IMR-90 (cell line): ENCODE measurements around the gene IQSEC1. TPM values are rescaled to one million over a fixed set of nuclear protein-coding genes. Genes with fewer than 3 reads are reported as not detected.

Source experiments
- ATAC-seq: fragments of 200-7000 bp; cut with Tn5 transposase; 2 replicates; pipeline ENCODE4 v1.9.1; 2020; ENCODE audit warnings: low read depth, mild to moderate bottlenecking, moderate library complexity
- BruUV-seq: library from RNA; stranded (reverse); fragments of 400-500 nt; replicated peaks from 2 replicates; lab custom pipeline; 2021; lab: Mats Ljungman, UMichigan
- CTCF ChIA-PET: fragments of 300-600 bp; formaldehyde crosslinking; extraction: SDS; loops from one replicate; lab custom pipeline; 2021; ENCODE audit warnings: antibody characterized with exemption; lab: Yijun Ruan, JAX
- POLR2A ChIA-PET: fragments of 300-600 bp; sonication (Branson Sonifier 250); formaldehyde crosslinking; loops from one replicate; lab custom pipeline; 2022; ENCODE audit warnings: antibody characterized with exemption; ENCODE audit not compliant: unreplicated experiment; lab: Charles Lee
- DNase-seq: peaks from one replicate; pipeline ENCODE4 v3.0.0; 2013
- H2AFZ ChIP-seq: replicated peaks from 2 replicates; pipeline ENCODE3; 2013; ENCODE audit warnings: low read length, mild to moderate bottlenecking; ENCODE audit not compliant: poor library complexity
- H2AK5ac ChIP-seq: 2 replicates; pipeline ENCODE4 v1.6.1; 2013; ENCODE audit warnings: low read depth, low read length, inconsistent platforms
- H2AK9ac ChIP-seq: replicated peaks from 2 replicates; pipeline ENCODE3; 2013; ENCODE audit warnings: mild to moderate bottlenecking, low read depth, low read length, moderate library complexity; ENCODE audit not compliant: poor library complexity
- H2BK120ac ChIP-seq: 2 replicates; pipeline ENCODE4 v1.6.1; 2013; ENCODE audit warnings: low read depth, low read length, inconsistent platforms
- H2BK15ac ChIP-seq: 3 replicates; pipeline ENCODE4 v1.6.1; 2013; ENCODE audit warnings: low read depth, low read length, inconsistent platforms
- H2BK20ac ChIP-seq: 2 replicates; pipeline ENCODE4 v1.6.1; 2013; ENCODE audit warnings: low read depth, mild to moderate bottlenecking, inconsistent platforms, low read length, moderate library complexity
- H2BK5ac ChIP-seq: 2 replicates; pipeline ENCODE4 v1.6.1; 2013; ENCODE audit warnings: mild to moderate bottlenecking, low read depth, low read length, inconsistent platforms; ENCODE audit not compliant: poor library complexity, severe bottlenecking
- H3K14ac ChIP-seq: replicated peaks from 2 replicates; pipeline ENCODE4 v1.6.1; 2013; ENCODE audit warnings: low read depth, low read length, inconsistent platforms
- H3K18ac ChIP-seq: 2 replicates; pipeline ENCODE4 v1.6.1; 2013; ENCODE audit warnings: low read depth, low read length, control low read depth
- H3K23ac ChIP-seq: 2 replicates; pipeline ENCODE4 v1.6.1; 2013; ENCODE audit warnings: low read depth, low read length, inconsistent platforms
- H3K27ac ChIP-seq: 2 replicates; pipeline ENCODE4 v1.5.1; 2013; ENCODE audit warnings: mild to moderate bottlenecking, control low read depth, low read length; ENCODE audit not compliant: insufficient read depth
- H3K27me3 ChIP-seq: 2 replicates; pipeline ENCODE4 v1.6.1; 2013; ENCODE audit warnings: low read length; ENCODE audit not compliant: control insufficient read depth, insufficient read depth
- H3K36me3 ChIP-seq: 2 replicates; pipeline ENCODE4 v1.6.1; 2013; ENCODE audit warnings: low read length, mixed read lengths; ENCODE audit not compliant: control insufficient read depth, insufficient read depth
- H3K4ac ChIP-seq: 2 replicates; pipeline ENCODE4 v1.6.1; 2013; ENCODE audit warnings: low read depth, low read length, inconsistent platforms
- H3K4me1 ChIP-seq: 2 replicates; pipeline ENCODE4 v1.6.1; 2013; ENCODE audit warnings: low read length, mixed read lengths; ENCODE audit not compliant: control insufficient read depth, insufficient read depth
- H3K4me2 ChIP-seq: 2 replicates; pipeline ENCODE4 v1.6.1; 2013; ENCODE audit warnings: low read depth, mild to moderate bottlenecking, control low read depth, low read length, moderate library complexity
- H3K4me3 ChIP-seq: 2 replicates; pipeline ENCODE4 v1.5.1; 2013; ENCODE audit warnings: low read depth, mild to moderate bottlenecking, control low read depth, low read length, moderate library complexity; ENCODE audit not compliant: insufficient read depth
- H3K56ac ChIP-seq: 2 replicates; pipeline ENCODE4 v1.6.1; 2013; ENCODE audit warnings: low read length, inconsistent platforms; ENCODE audit not compliant: insufficient read depth; ENCODE audit errors: extremely low read depth
- H3K79me1 ChIP-seq, 2 experiments: 2 replicates each; pipeline ENCODE4 v1.6.1; 2013; ENCODE audit warnings: low read length in 2 of 2, inconsistent platforms in 1 of 2, low read depth in 1 of 2
- H3K9ac ChIP-seq: 2 replicates; pipeline ENCODE4 v1.6.1; 2013; ENCODE audit warnings: low read depth, low read length, control low read depth
- H3K9me1 ChIP-seq: 2 replicates; pipeline ENCODE4 v1.6.1; 2013; ENCODE audit warnings: low read length, inconsistent platforms; ENCODE audit not compliant: insufficient read depth
- H3K9me3 ChIP-seq: 2 replicates; pipeline ENCODE4 v1.6.1; 2013; ENCODE audit warnings: low read length; ENCODE audit not compliant: control insufficient read depth, insufficient read depth
- H4K20me1 ChIP-seq: 2 replicates; pipeline ENCODE4 v1.6.1; 2013; ENCODE audit warnings: low read length, inconsistent platforms; ENCODE audit not compliant: insufficient read depth
- H4K5ac ChIP-seq: 2 replicates; pipeline ENCODE4 v1.6.1; 2013; ENCODE audit warnings: mild to moderate bottlenecking, low read depth, low read length, control low read depth
- H4K8ac ChIP-seq, 2 experiments: 2 replicates each; pipeline ENCODE4 v1.6.1; 2013; ENCODE audit warnings: low read depth in 2 of 2, low read length in 2 of 2, control low read depth in 1 of 2, inconsistent platforms in 1 of 2
- H4K91ac ChIP-seq: 2 replicates; pipeline ENCODE4 v1.6.1; 2013; ENCODE audit warnings: low read depth, low read length, inconsistent platforms; ENCODE audit not compliant: insufficient read depth
- BHLHE40 ChIP-seq: fragments of 150-350 bp; IDR thresholded peaks from 2 replicates; pipeline ENCODE4 v1.6.1; 2016; ENCODE audit warnings: mild to moderate bottlenecking, low read depth, low read length
- CEBPB ChIP-seq: IDR thresholded peaks from 2 replicates; pipeline ENCODE4 v1.6.1; 2012; ENCODE audit warnings: low read depth, low read length, improper control_type of control experiment
- CHD1 ChIP-seq: IDR thresholded peaks from 2 replicates; pipeline ENCODE4 v1.6.1; 2012; ENCODE audit warnings: low read depth, low read length, improper control_type of control experiment
- CTCF ChIP-seq: conservative IDR thresholded peaks from 2 replicates; pipeline ENCODE4 v1.5.1; 2012; ENCODE audit warnings: mild to moderate bottlenecking, low read depth, low read length, improper control_type of control experiment
- ELK1 ChIP-seq: fragments of 150-350 bp; IDR thresholded peaks from 2 replicates; pipeline ENCODE4 v1.6.1; 2016; ENCODE audit warnings: low read depth, mild to moderate bottlenecking, low read length, moderate library complexity, borderline replicate concordance
- FOS ChIP-seq: fragments of 150-350 bp; IDR thresholded peaks from 2 replicates; pipeline ENCODE4 v1.6.1; 2016; ENCODE audit warnings: low read depth, low read length
- MAFK ChIP-seq: IDR thresholded peaks from 2 replicates; pipeline ENCODE4 v1.6.1; 2012; ENCODE audit warnings: low read depth, low read length, improper control_type of control experiment
- MAZ ChIP-seq: IDR thresholded peaks from 2 replicates; pipeline ENCODE4 v1.6.1; 2012; ENCODE audit warnings: low read depth, mild to moderate bottlenecking, low read length, improper control_type of control experiment, moderate library complexity, borderline replicate concordance
- MXI1 ChIP-seq: IDR thresholded peaks from 2 replicates; pipeline ENCODE4 v1.6.1; 2012; ENCODE audit warnings: low read depth, mild to moderate bottlenecking, low read length, moderate library complexity, borderline replicate concordance
- NFE2L2 ChIP-seq: fragments of 150-350 bp; IDR thresholded peaks from 2 replicates; pipeline ENCODE4 v1.6.1; 2016; ENCODE audit warnings: low read depth, mild to moderate bottlenecking, low read length
- POLR2A ChIP-seq: IDR thresholded peaks from 2 replicates; pipeline ENCODE4 v1.6.1; 2012; ENCODE audit warnings: mild to moderate bottlenecking, low read depth, low read length
- RAD21 ChIP-seq: IDR thresholded peaks from 2 replicates; pipeline ENCODE4 v1.6.1; 2012; ENCODE audit warnings: low read length, improper control_type of control experiment
- RCOR1 ChIP-seq: IDR thresholded peaks from 2 replicates; pipeline ENCODE4 v1.6.1; 2012; ENCODE audit warnings: mild to moderate bottlenecking, low read length, improper control_type of control experiment; ENCODE audit not compliant: insufficient replicate concordance
- RFX5 ChIP-seq: IDR thresholded peaks from 2 replicates; pipeline ENCODE4 v1.8.0; 2012; ENCODE audit warnings: low read depth, mild to moderate bottlenecking, low read length, moderate library complexity
- SMC3 ChIP-seq: fragments of 150-350 bp; IDR thresholded peaks from 2 replicates; pipeline ENCODE4 v1.6.1; 2016; ENCODE audit warnings: low read depth, mild to moderate bottlenecking, antibody characterized with exemption, low read length, moderate library complexity
- USF2 ChIP-seq: fragments of 150-350 bp; IDR thresholded peaks from 2 replicates; pipeline ENCODE4 v1.6.1; 2017; ENCODE audit warnings: mild to moderate bottlenecking, antibody characterized with exemption, low read length, low read depth
- WGBS, 2 experiments: methylation state at CpG; one replicate each; pipeline versions ENCODE4 v1.1.5 to v1.1.7; 2013; ENCODE audit warnings: missing lambda C conversion rate in 2 of 2; ENCODE audit not compliant: insufficient read length in 1 of 2; ENCODE audit errors: extremely low coverage in 2 of 2; 5-methylcytosine and 5-hydroxymethylcytosine counted together
- dilution Hi-C: fragments of 300-500 bp; cut with HindIII; formaldehyde crosslinking; loops from one replicate; pipeline ENCODE4 v1.14.3; 2018; ENCODE audit warnings: low sequenced_read_pairs; ENCODE audit not compliant: unreplicated experiment
- in situ Hi-C: fragments of 300-500 bp; cut with MboI; formaldehyde crosslinking; loops from 3 replicates; pipeline ENCODE4 v1.14.3; 2019; ENCODE audit warnings: low sequenced_read_pairs, inconsistent platforms, mixed read lengths
- intact Hi-C: fragments of 100-400 bp; cut with micrococcal nuclease; formaldehyde crosslinking; loops from 2 replicates; pipeline ENCODE4 v1.10.0; 2022
- polyA plus RNA-seq, 3 experiments: library from polyadenylated mRNA; depleted of rRNA; stranded (reverse); fragments of >200 nt; gene quantifications; 2 replicates each; pipeline ENCODE4 v1.2.3, GENCODE V29; 2012; ENCODE audit warnings: low replicate concordance in 1 of 3
- total RNA-seq: library from RNA; depleted of rRNA; stranded (reverse); fragments of >200 nt; gene quantifications from 2 replicates; pipeline ENCODE4 v1.2.3, GENCODE V29; 2012

Gene IQSEC1
- total and polyA plus RNA-seq, 2 of the 4 experiments (the other 2 are of a cell fraction) = 5.9 to 11.9 TPM

- no peak for TF ChIP-seq CEBPB
- TF ChIP-seq BHLHE40 = no peak
- no peak for TF ChIP-seq POLR2A
- no peak for TF ChIP-seq CHD1
- TF ChIP-seq MXI1 = no peak
- no peak for TF ChIP-seq MAZ
- TF ChIP-seq ELK1 = no peak
- no peak for TF ChIP-seq NFE2L2
- TF ChIP-seq RFX5 = no peak
- TF ChIP-seq USF2 = no peak
- TF ChIP-seq FOS = no peak
- TF ChIP-seq RCOR1 = no peak
- no peak for TF ChIP-seq RAD21
- TF ChIP-seq SMC3 = no peak
- TF ChIP-seq CTCF = no peak
- no peak for TF ChIP-seq MAFK
- no peak overlapping the region for H3K14ac ChIP-seq
- no peak overlapping the region for H3K27ac ChIP-seq
- no peaks in the 10 kb centered on the region for H3K9me3 ChIP-seq
- WGBS, 2 experiments = 90% methylated on average over 2 of the region's 16 CpGs; no CpG with 5 or more reads in 1 of the 2 experiments
- H3K79me1 ChIP-seq = no peaks in the 10 kb centered on the region
- H2BK5ac ChIP-seq = no peak overlapping the region
- H2AK9ac ChIP-seq = no peak overlapping the region
- intact Hi-C loops (loop anchor here (2.0 kb wide), 1 partner anchor 21 kb away; no protein-coding TSS in a partner anchor), in situ Hi-C loops (no loop called here), dilution Hi-C loops (no loop called here)
- ChIA-PET CTCF (no interaction called here), POLR2A (no interaction called here)
- no peak overlapping the region for H3K4ac ChIP-seq
- H3K4me2 ChIP-seq = no peak overlapping the region
- no peaks in the 10 kb centered on the region for H3K36me3 ChIP-seq
- H3K9ac ChIP-seq = no peak overlapping the region
- H2BK15ac ChIP-seq = no peak overlapping the region
- peaks cover 29% of the 10 kb centered on the region for H3K4me1 ChIP-seq
- no peak overlapping the region for H3K23ac ChIP-seq
- DNase-seq = no peak
- H4K8ac ChIP-seq = no peak overlapping the region
- no peak overlapping the region for H2AK5ac ChIP-seq
- no peak overlapping the region for H2AFZ ChIP-seq
- no peaks in the 10 kb centered on the region for H3K27me3 ChIP-seq
- no peak overlapping the region for H2BK20ac ChIP-seq
- BruUV-seq = no TSS peak
- H4K20me1 ChIP-seq = no peaks in the 10 kb centered on the region
- no peak overlapping the region for H3K18ac ChIP-seq
- H3K9me1 ChIP-seq = no peaks in the 10 kb centered on the region; the same call in 1 of the 2 replicates
- H3K4me3 ChIP-seq = no peak overlapping the region
- no peak overlapping the region for H3K56ac ChIP-seq
- no peak for ATAC-seq
- H4K5ac ChIP-seq = no peak overlapping the region
- no peak overlapping the region for H4K91ac ChIP-seq
- no peak overlapping the region for H2BK120ac ChIP-seq
Measured at GRCh38 chr3:13017361-13018042, 55.7 kb downstream of the IQSEC1 start.
